DOHH2 (cell line): ENCODE results near the gene STK33.

Experiments
- H3F3A ChIP-seq: fragments of 200-600 bp; sonication (generic), shearing (Covaris generic); 2 replicates; pipeline ENCODE4 v1.6.0; 2016; ENCODE audit warnings: antibody characterized with exemption, mild to moderate bottlenecking; ENCODE audit not compliant: control insufficient read depth, insufficient read depth
- H3K27ac ChIP-seq: fragments of 200-600 bp; sonication (generic); 2 replicates; pipeline ENCODE4 v1.5.1; 2014; ENCODE audit warnings: low read depth, mild to moderate bottlenecking, low read length, moderate library complexity
- H3K27me3 ChIP-seq: fragments of 200-600 bp; sonication (generic); 2 replicates; pipeline ENCODE4 v1.6.1; 2014; ENCODE audit warnings: mild to moderate bottlenecking, low read length, mixed read lengths; ENCODE audit not compliant: control insufficient read depth
- H3K36me3 ChIP-seq: fragments of 200-600 bp; sonication (generic); 2 replicates; pipeline ENCODE4 v1.6.1; 2014; ENCODE audit warnings: mild to moderate bottlenecking, low read length, moderate library complexity, mixed read lengths; ENCODE audit not compliant: control insufficient read depth
- H3K4me1 ChIP-seq: fragments of 200-600 bp; sonication (generic); 2 replicates; pipeline ENCODE4 v1.6.1; 2014; ENCODE audit warnings: mild to moderate bottlenecking, low read length, mixed read lengths; ENCODE audit not compliant: control insufficient read depth
- H3K4me2 ChIP-seq: fragments of 200-600 bp; sonication (generic); 2 replicates; pipeline ENCODE4 v1.6.0; 2014; ENCODE audit warnings: mild to moderate bottlenecking, low read length, moderate library complexity
- H3K4me3 ChIP-seq: fragments of 200-600 bp; sonication (generic); 2 replicates; pipeline ENCODE4 v1.5.1; 2014; ENCODE audit warnings: mild to moderate bottlenecking, low read length, mixed read lengths
- H3K79me2 ChIP-seq: fragments of 200-600 bp; sonication (generic); 2 replicates; pipeline ENCODE4 v1.6.1; 2014; ENCODE audit warnings: mild to moderate bottlenecking, low read length, mixed read lengths; ENCODE audit not compliant: control insufficient read depth
- H3K9me2 ChIP-seq: fragments of 200-600 bp; sonication (generic); replicated peaks from 2 replicates; pipeline ENCODE4 v1.6.1; 2014; ENCODE audit warnings: mild to moderate bottlenecking, low read length, mixed read lengths; ENCODE audit not compliant: control insufficient read depth
- H3K9me3 ChIP-seq: fragments of 200-600 bp; sonication (generic); 2 replicates; pipeline ENCODE4 v1.6.1; 2014; ENCODE audit warnings: antibody characterized with exemption, low read length, mixed read lengths; ENCODE audit not compliant: control insufficient read depth, insufficient read depth
- H4K20me1 ChIP-seq: fragments of 200-600 bp; sonication (generic); 2 replicates; pipeline ENCODE4 v1.6.0; 2014; ENCODE audit warnings: low read depth, mild to moderate bottlenecking, antibody characterized with exemption, low read length, moderate library complexity; ENCODE audit not compliant: control insufficient read depth, insufficient read depth
- CTCF ChIP-seq: fragments of 200-600 bp; sonication (generic); IDR thresholded peaks from one replicate; pipeline ENCODE4 v1.5.1; 2014; ENCODE audit warnings: antibody characterized with exemption, mild to moderate bottlenecking, low read depth, low read length; ENCODE audit not compliant: poor library complexity, severe bottlenecking
- EZH2phosphoT487 ChIP-seq: fragments of 200-600 bp; sonication (generic); IDR thresholded peaks from 2 replicates; pipeline ENCODE4 v1.6.1; 2017; ENCODE audit warnings: borderline replicate concordance, mild to moderate bottlenecking, antibody characterized with exemption, low read length, moderate library complexity, mixed read lengths

Gene STK33

GRCh38 chr11:8374716-8375115, 219.3 kb downstream of the STK33 start:
- no peaks in the 10 kb centered on the region for H3F3A ChIP-seq
- no peaks in the 10 kb centered on the region for H4K20me1 ChIP-seq
- no peak overlapping the region for H3K27ac ChIP-seq
- no peaks in the 10 kb centered on the region for H3K27me3 ChIP-seq
- TF ChIP-seq CTCF: no peak
- no peak for TF ChIP-seq EZH2phosphoT487
- no peak overlapping the region for H3K4me2 ChIP-seq
- H3K79me2 ChIP-seq: no peaks in the 10 kb centered on the region
- H3K9me3 ChIP-seq: no peaks in the 10 kb centered on the region
- H3K4me3 ChIP-seq: no peak overlapping the region
- H3K36me3 ChIP-seq: no peaks in the 10 kb centered on the region
- no peaks in the 10 kb centered on the region for H3K4me1 ChIP-seq
- no peaks in the 10 kb centered on the region for H3K9me2 ChIP-seq

GRCh38 chr11:8373519-8374432, 220.3 kb downstream of the STK33 start:
- Histone ChIP-seq H4K20me1 (no peaks in the 10 kb centered on the region), H3K27me3 (no peaks in the 10 kb centered on the region), H3K4me3 (no peak overlapping the region), H3K4me1 (no peaks in the 10 kb centered on the region), H3K9me2 (no peaks in the 10 kb centered on the region), H3K27ac (no peak overlapping the region), H3K79me2 (no peaks in the 10 kb centered on the region), H3K4me2 (no peak overlapping the region), H3F3A (no peaks in the 10 kb centered on the region), H3K9me3 (no peaks in the 10 kb centered on the region), H3K36me3 (no peaks in the 10 kb centered on the region)
- TF ChIP-seq EZH2phosphoT487: no peak
- TF ChIP-seq CTCF: no peak

GRCh38 chr11:8372641-8373381, 221.2 kb downstream of the STK33 start:
- H3K9me2 ChIP-seq: no peaks in the 10 kb centered on the region
- H3K4me2 ChIP-seq: no peak overlapping the region
- no peaks in the 10 kb centered on the region for H4K20me1 ChIP-seq
- H3K4me3 ChIP-seq: no peak overlapping the region
- H3K4me1 ChIP-seq: no peaks in the 10 kb centered on the region
- H3K27ac ChIP-seq: no peak overlapping the region
- H3K36me3 ChIP-seq: no peaks in the 10 kb centered on the region
- TF ChIP-seq CTCF (no peak), EZH2phosphoT487 (no peak)
- no peaks in the 10 kb centered on the region for H3K79me2 ChIP-seq
- no peaks in the 10 kb centered on the region for H3F3A ChIP-seq
- no peaks in the 10 kb centered on the region for H3K27me3 ChIP-seq
- no peaks in the 10 kb centered on the region for H3K9me3 ChIP-seq
